GM19328 (cell line): ENCODE results near the gene LRMDA.

Experiments used
- ATAC-seq: cut with Tn5 transposase; IDR thresholded peaks from one replicate; pipeline ENCODE4 v1.9.1; 2021; ENCODE audit warnings: mild to moderate bottlenecking, moderate library complexity; ENCODE audit not compliant: unreplicated experiment

Gene LRMDA

GRCh38 chr10:75852851-75853484 is 421.5 kb downstream of the LRMDA start:
- ATAC-seq, result no peak

- ATAC-seq, result no peak
These were observed 425.9 kb downstream of the LRMDA start for GRCh38 chr10:75857269-75857846.

DNA sequence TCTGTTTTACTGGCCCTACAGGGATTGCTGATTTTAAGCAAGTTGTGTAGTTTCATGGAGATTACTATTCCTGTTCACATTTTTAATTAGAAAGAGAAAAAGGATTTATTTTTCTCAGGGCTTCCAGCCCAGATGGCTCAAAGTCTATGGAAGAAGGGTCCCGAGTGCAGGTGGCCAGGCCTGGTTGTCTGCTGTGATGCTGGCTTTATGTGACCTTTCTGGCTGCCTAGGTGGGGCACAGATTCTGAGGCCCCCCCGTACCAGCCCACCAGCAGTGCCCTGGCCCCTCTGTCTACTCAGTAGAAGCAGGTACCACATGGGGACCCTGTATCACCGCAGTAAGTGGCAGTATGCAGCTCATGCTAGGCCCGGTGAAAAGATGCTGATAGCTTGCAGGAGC is 426.5 kb downstream of the LRMDA start:
- no peak for ATAC-seq

- ATAC-seq, result no peak
These were observed 426.9 kb downstream of the LRMDA start for GRCh38 chr10:75858339-75858738.

DNA sequence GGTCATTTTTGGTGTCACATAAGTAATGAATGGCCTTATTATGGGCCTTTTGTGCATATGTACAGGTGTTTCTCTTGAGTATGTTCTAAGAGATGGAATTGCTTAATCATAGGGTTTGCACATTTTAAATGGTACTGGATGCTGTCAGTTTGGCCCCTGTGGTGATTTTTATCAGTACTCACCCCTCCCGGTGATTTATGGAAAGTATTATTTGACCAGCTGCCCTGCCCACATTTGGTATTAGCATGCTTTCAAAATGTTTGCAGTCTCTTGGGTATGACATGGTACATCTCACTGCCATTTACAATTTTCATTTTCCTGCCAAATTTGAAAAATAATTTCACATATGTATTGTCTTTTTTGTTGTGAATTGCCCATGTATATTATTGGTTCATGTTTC is 427.7 kb downstream of the LRMDA start:
- ATAC-seq, result no peak

GRCh38 chr10:75860009-75860408 is 428.6 kb downstream of the LRMDA start:
- no peak for ATAC-seq

DNA sequence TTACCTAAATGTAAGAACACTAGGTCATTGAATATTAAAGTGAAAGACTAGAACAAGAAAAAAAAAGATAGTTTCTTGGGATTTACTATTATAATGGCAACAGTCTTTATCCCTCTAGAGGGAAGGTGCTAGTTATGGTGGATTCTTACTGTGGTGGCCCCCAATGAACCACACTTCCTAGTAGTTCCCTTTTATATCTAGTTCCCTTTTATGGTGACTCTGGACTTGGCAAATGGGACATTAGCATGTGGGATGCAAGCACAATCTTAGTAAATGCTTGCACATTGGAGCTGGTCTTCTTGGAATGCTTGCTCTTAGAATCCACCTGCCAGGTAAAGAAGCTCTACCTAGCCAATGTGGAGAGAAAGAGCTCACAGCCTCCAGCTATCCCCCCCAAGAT is 430.2 kb downstream of the LRMDA start:
- ATAC-seq, result no peak

DNA sequence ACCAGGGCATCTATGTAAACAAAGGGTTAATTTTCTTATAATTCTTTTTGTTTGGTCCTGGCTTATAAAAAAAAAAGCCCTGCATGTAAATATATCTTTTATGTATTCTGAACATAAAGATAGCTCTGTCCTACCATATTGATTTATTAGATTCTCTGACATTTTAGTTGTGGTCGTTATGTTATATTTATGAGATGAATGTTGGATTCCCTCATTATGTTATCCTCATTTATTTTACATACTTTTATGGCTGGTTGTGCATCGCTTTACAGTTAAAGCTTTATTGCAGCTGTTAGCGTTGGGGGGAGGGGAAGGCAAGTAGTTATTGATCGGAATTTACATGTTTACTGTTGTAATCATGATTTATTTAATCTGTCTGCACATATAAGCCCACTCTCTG is 431.5 kb downstream of the LRMDA start:
- ATAC-seq, result no peak

GRCh38 chr10:75864717-75865116 is 433.3 kb downstream of the LRMDA start:
- no peak for ATAC-seq

DNA sequence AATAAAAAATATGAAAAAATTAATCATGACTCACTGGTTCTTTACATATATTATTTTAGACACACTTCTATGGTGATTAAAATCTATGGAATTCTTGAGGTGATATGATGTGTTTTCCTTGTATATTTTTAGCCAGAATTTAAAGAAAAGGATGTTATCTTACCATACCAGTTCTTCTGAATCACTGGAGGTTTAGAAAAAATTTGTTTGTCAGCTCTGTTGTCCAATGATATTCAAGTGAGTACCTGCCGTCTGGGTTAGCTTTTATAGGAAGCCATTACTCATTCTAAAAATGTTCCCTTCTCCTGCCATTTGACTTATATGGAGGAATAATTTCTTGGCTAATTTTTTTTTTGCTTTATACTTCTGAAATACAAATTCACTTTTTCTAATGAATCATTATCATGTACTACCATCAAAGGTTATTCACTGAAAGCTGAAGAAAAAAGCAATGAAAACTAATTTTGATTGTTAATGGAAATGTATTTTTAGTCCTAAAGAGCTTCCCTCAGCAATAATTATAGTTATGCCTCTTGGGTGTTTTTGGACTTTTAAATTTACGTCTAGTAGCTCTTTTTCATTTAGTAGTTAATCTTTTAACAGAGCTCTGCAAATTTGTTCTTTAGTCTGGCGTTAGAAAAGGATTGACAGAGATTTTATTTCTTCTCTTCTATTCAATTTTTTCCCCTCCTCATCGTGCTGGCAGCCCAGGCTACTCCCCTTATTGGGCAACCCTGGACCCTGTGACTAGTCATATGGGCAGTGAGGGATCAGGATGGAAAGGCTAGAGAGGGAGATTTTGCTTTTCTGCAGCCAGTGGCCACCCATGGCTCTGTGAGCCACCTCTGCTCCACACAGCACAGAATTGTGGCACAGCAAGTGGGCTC is 434.2 kb downstream of the LRMDA start:
- no peak for ATAC-seq

GRCh38 chr10:75866300-75866625 is 434.8 kb downstream of the LRMDA start:
- ATAC-seq, result no peak

GRCh38 chr10:75866731-75867130 is 435.3 kb downstream of the LRMDA start:
- no peak for ATAC-seq

GRCh38 chr10:75868574-75868973 is 437.1 kb downstream of the LRMDA start:
- ATAC-seq, result no peak

DNA sequence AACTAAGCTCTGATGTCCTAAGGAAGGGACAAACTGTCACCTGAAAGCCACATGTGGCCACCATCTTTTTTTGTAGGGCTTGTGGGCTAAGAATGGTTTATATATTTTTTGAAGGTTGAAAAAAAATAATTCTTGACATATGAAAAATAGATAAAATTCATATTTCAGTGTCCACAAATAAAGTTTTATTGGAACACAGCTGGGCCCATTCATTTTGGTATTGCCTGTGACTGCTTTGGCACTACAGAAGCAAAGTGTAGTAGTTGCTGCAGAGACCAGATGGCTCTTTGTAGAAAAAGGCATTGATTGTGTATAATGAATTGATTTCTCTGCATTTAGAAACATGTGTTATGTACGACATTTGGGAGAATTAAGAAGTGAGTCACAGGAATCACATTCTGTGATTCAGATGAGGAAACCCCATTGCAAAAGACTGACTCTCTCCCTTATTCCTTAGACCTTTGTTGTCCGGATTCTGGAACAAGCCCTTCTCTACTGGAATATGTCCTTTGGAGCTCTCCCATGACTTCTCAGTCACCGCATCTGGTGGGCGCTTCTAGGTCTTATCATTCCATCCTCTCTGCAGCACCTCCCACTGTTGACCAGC is 438.7 kb downstream of the LRMDA start:
- ATAC-seq, result no peak

DNA sequence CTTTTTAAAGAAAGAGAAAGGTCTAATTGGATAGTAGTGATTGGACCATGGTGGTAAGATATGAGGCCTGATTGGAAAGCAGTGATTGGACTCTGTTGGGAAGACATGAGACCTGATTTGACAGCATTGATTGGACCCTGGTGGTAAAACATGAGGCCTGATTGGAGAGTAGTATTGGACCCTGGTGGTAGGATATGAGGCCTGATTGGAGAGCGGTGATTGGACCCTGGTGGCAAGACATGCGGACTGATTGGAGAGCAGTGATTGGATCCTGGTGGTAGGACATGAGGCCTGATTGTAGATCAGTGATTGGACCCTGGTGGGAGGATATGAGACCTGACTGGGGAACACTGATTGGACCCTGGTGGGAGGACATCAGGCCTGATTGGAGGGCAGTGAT is 444.3 kb downstream of the LRMDA start:
- no peak for ATAC-seq

- no peak for ATAC-seq
These were observed 445.3 kb downstream of the LRMDA start for GRCh38 chr10:75876710-75877109.

- ATAC-seq, result no peak
These were observed 446.5 kb downstream of the LRMDA start for GRCh38 chr10:75877877-75878276.

- ATAC-seq, result no peak
These were observed 447.2 kb downstream of the LRMDA start for GRCh38 chr10:75878586-75878985.

DNA sequence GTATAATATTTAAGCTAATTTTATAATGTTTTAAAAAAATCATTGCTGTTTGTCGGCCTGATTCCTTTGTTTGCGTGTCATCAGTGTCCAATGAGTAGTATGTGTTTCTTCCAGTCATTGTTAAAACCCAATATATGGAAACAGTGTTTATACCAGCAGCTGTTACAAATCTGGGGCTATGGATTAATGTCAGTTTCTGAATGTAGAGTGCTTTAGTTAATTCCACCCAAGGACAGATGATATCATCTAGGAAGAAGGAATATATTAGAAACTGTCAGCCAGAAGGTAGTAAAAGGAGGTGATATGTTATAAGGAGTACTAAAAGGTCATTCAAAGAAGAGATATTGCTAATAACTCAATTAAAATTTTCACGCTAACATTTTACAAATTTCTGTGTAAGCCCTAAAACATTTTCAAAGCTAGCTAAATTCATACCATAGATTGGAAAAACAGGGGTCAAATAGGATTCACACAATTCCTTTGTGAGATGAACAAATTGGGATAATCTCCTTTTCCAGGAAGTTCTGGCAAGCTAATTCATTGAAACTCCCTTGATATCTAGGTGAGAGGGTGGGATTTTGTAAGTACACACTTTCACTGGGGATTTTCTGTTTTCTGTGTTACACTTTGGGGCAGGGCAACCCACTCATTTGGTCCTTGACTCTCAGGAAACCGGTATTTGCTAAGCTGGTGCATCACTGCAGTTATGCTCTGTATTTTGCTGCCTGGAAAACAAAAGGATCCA is 448.8 kb downstream of the LRMDA start:
- ATAC-seq, result no peak

DNA sequence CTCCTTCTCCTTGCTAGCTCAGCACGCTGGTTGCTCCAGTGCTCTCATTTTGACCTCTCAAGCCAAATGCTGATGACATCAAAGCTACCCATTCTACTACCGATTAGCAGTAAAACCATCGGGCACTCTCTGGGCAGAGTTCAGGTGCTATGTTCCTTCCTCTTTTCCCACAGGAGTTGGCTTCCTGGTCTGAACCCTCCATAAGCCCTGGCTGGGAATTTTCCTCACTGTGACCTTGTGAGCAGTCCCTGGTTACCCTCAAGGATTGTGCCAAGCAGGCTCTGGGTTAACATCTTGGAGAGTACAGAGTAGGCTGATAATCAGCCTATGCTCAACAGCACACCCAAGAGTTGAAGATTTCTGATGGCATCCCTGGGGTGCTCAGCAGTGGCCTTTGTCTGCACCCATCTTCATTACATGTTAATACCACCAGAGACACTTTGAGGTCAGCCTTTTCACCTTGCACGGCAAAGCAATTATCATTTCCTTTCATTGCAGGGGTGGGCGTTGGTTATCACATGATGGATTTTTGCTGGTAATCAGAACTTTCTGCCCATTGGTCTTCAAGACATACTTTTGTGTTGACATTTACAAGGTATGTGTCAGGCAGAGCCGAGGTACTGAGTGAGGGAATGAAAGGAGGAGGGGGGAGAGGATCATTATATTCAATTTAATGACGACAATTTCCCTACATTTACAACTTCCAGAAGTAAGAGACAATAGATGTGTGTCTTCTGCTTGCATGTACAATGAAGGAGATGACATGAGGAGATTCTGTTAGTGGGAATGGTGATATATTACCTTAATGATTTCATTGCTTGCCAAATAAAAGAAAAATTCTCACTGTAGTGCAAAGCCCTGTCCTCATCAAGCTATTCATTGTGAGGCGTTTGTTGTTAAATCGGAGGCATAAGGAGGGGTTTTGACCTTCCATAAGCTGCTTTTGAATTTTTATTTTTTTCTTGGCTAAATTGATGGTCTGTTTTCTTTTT is 452.0 kb downstream of the LRMDA start:
- ATAC-seq, result no peak
